Measurements from ENCODE around the gene FHOD3. TPM values are rescaled to one million over a fixed set of nuclear protein-coding genes. Genes with fewer than 3 reads are reported as not detected.
A peak's percentile ranks its signal among the peaks of the same experiment; 100 is the strongest.

FHOD3 gene
- total and polyA plus RNA-seq, 4 donors: 6.2 to 42.0 (median 20.4) TPM

DNA sequence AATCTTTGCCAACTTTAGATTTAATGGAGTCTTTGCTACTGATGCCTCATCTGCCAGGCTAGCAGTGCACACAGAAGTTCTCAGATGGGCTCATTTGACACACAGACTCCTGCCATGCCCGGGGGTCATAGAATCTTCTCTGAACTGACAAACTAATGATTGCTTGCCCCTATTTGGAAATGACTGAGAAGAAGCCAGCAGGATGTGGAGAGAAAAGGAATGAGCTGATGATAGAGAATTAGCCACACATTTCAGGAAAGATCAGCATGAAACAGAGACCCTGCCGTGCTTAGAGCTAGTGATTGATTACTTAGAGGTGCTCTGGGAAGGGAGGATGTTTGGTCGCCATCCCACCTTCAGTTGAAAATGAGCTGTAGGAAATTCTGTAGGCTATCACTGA, 352.8 kb downstream of the FHOD3 start:
- Histone ChIP-seq H3K4me3 (ENCODE audit: low read length in 2 of 2) (no peak overlapping the region), H3K4me1 (ENCODE audit: control insufficient read depth in 1 of 2, insufficient read depth in 2 of 2, low read length in 2 of 2) (no peaks in the 10 kb centered on the region), H3K27me3 (ENCODE audit: control insufficient read depth in 1 of 2, insufficient read depth in 2 of 2, low read length in 1 of 2) (no peaks in the 10 kb centered on the region), H3K27ac (ENCODE audit: low read depth in 1 of 2, low read length in 2 of 2) (no peak overlapping the region), H3K9me3 (ENCODE audit: control insufficient read depth, low read length) (no peaks in the 10 kb centered on the region), H3K36me3 (ENCODE audit: control insufficient read depth in 1 of 2, insufficient read depth in 2 of 2, low read length in 1 of 2) (no peaks in the 10 kb centered on the region)
- 96% methylated on average over 3 of the region's 3 CpGs for WGBS, 2 donors
- ATAC-seq (ENCODE audit: low FRiP score) (no peak), DNase-seq (no peak)
- intact Hi-C loops (cut with DNase I): no loop called here

DNA sequence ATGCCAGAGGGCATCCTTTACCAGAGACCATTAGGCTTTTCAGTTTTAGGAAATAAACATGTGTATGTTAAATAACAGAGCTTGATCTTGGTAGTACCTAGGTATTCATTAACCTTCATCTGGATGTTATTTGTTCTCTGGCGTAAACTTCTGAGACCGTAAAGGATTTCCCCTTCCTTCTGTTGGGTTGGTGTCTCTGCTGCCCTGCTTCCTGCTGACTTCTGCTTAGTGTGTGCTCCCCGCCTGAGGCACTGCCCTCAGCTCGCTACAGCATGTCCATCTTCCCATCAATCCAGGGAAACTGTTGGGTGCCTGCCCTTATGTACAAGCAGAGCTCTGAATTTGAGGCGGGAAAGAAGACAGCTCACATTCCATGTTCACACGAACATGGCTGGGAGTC, 353.4 kb downstream of the FHOD3 start:
- Histone ChIP-seq H3K4me1 (ENCODE audit: control insufficient read depth in 1 of 2, insufficient read depth in 2 of 2, low read length in 2 of 2) (no peaks in the 10 kb centered on the region), H3K9me3 (ENCODE audit: control insufficient read depth, low read length) (no peaks in the 10 kb centered on the region), H3K27ac (ENCODE audit: low read depth in 1 of 2, low read length in 2 of 2) (no peak overlapping the region), H3K27me3 (ENCODE audit: control insufficient read depth in 1 of 2, insufficient read depth in 2 of 2, low read length in 1 of 2) (no peaks in the 10 kb centered on the region), H3K4me3 (ENCODE audit: low read length in 2 of 2) (no peak overlapping the region), H3K36me3 (ENCODE audit: control insufficient read depth in 1 of 2, insufficient read depth in 2 of 2, low read length in 1 of 2) (no peaks in the 10 kb centered on the region)
- ATAC-seq (ENCODE audit: low FRiP score): no peak
- DNase-seq: no peak
- WGBS, 2 donors: 88 to 92% methylated on average over 6 of the region's 6 CpGs
- intact Hi-C loops (cut with DNase I): no loop called here

DNA sequence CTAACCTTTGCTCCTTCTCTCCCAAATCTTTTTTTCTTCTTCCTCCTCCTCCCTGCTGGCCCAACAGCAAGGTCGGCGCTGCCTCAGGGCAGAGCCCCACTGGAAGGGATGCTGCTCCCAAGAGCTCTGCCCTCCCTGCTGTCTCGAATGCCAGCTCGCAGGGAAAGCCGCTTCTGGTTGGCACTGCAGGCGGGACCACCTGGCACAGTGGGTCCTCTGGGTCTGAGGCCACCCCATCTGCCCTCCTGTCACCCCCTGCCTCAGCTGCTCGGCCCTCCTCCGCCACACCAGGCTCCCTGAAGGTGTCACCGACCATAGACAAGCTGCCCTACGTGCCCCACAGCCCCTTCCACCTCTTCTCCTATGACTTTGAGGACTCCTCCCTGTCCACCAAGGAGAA, 355.0 kb downstream of the FHOD3 start:
- H3K4me1 ChIP-seq (ENCODE audit: control insufficient read depth in 1 of 2, insufficient read depth in 2 of 2, low read length in 2 of 2): no peaks in the 10 kb centered on the region
- no peak for DNase-seq
- no peak overlapping the region for H3K27ac ChIP-seq (ENCODE audit: low read depth in 1 of 2, low read length in 2 of 2)
- no peak for ATAC-seq (ENCODE audit: low FRiP score)
- H3K4me3 ChIP-seq (ENCODE audit: low read length in 2 of 2): no peak overlapping the region
- no peaks in the 10 kb centered on the region for H3K9me3 ChIP-seq (ENCODE audit: control insufficient read depth, low read length)
- WGBS, 2 donors: 89 to 96% methylated on average over 10 of the region's 10 CpGs
- H3K27me3 ChIP-seq (ENCODE audit: control insufficient read depth in 1 of 2, insufficient read depth in 2 of 2, low read length in 1 of 2): no peaks in the 10 kb centered on the region
- intact Hi-C loops (cut with DNase I): no loop called here
- H3K36me3 ChIP-seq (ENCODE audit: control insufficient read depth in 1 of 2, insufficient read depth in 2 of 2, low read length in 1 of 2): no peaks in the 10 kb centered on the region

DNA sequence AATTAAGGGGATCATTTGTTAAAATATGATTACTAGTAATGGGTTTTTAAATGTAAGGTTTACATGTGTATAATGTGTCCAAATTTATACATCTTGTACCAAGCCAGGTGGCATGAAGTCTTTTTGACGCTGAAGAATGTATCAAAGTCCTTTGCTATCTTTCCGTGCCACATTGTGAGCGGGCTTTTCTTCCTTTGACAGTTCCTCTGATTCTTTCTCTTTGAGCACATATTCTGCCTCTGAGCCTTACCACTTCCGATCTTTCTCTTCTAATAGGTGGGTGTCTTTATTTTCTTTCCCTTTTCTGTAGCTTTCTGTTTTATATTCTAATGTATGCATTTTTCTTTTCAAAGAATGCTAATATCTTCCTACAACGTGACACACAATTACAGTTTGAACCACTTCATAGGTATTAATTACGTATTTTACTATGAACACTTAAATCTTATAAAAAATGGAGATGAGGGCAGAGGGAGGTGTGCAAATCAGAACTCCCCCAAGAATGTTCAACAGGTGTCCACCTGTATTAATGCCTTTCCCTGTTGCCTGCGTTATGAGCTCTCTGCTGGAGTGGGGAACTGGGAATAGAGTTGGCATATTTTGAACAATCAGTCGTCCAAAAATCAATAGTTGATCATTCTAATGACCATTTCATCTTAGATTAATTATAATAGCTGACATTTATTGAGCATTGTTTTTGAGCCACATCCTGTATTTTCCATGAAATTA, 355.8 kb downstream of the FHOD3 start:
- Histone ChIP-seq H3K4me3 (ENCODE audit: low read length in 2 of 2) (no peak overlapping the region), H3K36me3 (ENCODE audit: control insufficient read depth in 1 of 2, insufficient read depth in 2 of 2, low read length in 1 of 2) (no peaks in the 10 kb centered on the region), H3K27me3 (ENCODE audit: control insufficient read depth in 1 of 2, insufficient read depth in 2 of 2, low read length in 1 of 2) (no peaks in the 10 kb centered on the region), H3K27ac (ENCODE audit: low read depth in 1 of 2, low read length in 2 of 2) (no peak overlapping the region), H3K9me3 (ENCODE audit: control insufficient read depth, low read length) (no peaks in the 10 kb centered on the region), H3K4me1 (ENCODE audit: control insufficient read depth in 1 of 2, insufficient read depth in 2 of 2, low read length in 2 of 2) (no peaks in the 10 kb centered on the region)
- ATAC-seq (ENCODE audit: low FRiP score) (no peak), DNase-seq (no peak)
- 90 to 94% methylated on average over 8 of the region's 8 CpGs for WGBS, 2 donors
- intact Hi-C loops (cut with DNase I): no loop called here

DNA sequence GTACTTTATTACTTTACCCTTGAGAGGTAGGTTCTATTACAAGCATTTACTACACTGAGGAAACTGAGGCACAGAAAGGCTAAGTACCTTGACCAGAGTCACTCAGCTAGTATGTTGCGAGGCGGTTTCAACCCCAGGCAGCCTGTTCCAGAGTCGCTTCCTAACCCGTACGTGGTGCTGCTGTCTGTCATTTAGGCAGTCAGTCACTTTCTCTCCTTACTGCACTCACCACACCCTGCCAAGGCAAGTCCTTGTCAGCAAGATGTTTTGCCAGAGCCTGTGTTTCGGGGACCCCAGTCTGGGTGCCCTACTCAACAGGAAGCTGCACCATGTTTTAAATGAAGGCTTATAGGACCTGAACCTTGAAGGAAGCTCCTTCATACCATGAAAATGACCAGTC, 356.4 kb downstream of the FHOD3 start:
- Histone ChIP-seq H3K4me1 (ENCODE audit: control insufficient read depth in 1 of 2, insufficient read depth in 2 of 2, low read length in 2 of 2) (no peaks in the 10 kb centered on the region), H3K36me3 (ENCODE audit: control insufficient read depth in 1 of 2, insufficient read depth in 2 of 2, low read length in 1 of 2) (no peaks in the 10 kb centered on the region), H3K27me3 (ENCODE audit: control insufficient read depth in 1 of 2, insufficient read depth in 2 of 2, low read length in 1 of 2) (no peaks in the 10 kb centered on the region), H3K27ac (ENCODE audit: low read depth in 1 of 2, low read length in 2 of 2) (peak overlapping the region in 1 of 2 donors; percentile 53), H3K4me3 (ENCODE audit: low read length in 2 of 2) (no peak overlapping the region), H3K9me3 (ENCODE audit: control insufficient read depth, low read length) (no peaks in the 10 kb centered on the region)
- WGBS, 2 donors: 95 to 96% methylated on average over 6 of the region's 6 CpGs
- intact Hi-C loops (cut with DNase I): no loop called here
- DNase-seq (no peak), ATAC-seq (ENCODE audit: low FRiP score) (no peak)

DNA sequence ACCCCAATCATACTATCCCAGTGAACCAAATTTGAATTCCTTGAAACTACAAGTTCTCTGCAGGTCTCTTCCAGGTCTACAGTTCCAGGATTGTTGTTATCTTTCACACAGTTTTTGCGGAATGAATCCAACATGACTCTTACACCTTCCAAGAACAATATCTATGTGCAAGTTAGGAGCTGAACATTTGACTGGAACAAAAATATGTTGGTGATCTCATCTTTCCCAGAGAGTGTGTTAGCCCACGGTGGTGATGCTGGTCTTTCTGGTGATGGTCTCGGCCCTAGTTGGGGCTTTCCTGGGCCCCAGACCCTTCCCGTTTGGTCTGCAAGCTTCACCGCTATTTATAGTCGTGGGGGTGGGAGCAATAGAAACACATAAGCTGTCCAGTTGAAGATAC, 357.6 kb downstream of the FHOD3 start:
- Histone ChIP-seq H3K9me3 (ENCODE audit: control insufficient read depth, low read length) (no peaks in the 10 kb centered on the region), H3K36me3 (ENCODE audit: control insufficient read depth in 1 of 2, insufficient read depth in 2 of 2, low read length in 1 of 2) (no peaks in the 10 kb centered on the region), H3K4me3 (ENCODE audit: low read length in 2 of 2) (no peak overlapping the region), H3K27me3 (ENCODE audit: control insufficient read depth in 1 of 2, insufficient read depth in 2 of 2, low read length in 1 of 2) (no peaks in the 10 kb centered on the region), H3K4me1 (ENCODE audit: control insufficient read depth in 1 of 2, insufficient read depth in 2 of 2, low read length in 2 of 2) (no peaks in the 10 kb centered on the region), H3K27ac (ENCODE audit: low read depth in 1 of 2, low read length in 2 of 2) (peak overlapping the region; percentile 80 to 96)
- intact Hi-C loops (cut with DNase I): loop anchor here in 1 of 2 donors (5.0 kb wide), 1 partner anchor 73 kb away; no protein-coding TSS in a partner anchor
- DNase-seq: no peak
- peak; percentile 70 for ATAC-seq (ENCODE audit: low FRiP score)
- WGBS, 2 donors: 3 to 9% methylated on average over 6 of the region's 6 CpGs

DNA sequence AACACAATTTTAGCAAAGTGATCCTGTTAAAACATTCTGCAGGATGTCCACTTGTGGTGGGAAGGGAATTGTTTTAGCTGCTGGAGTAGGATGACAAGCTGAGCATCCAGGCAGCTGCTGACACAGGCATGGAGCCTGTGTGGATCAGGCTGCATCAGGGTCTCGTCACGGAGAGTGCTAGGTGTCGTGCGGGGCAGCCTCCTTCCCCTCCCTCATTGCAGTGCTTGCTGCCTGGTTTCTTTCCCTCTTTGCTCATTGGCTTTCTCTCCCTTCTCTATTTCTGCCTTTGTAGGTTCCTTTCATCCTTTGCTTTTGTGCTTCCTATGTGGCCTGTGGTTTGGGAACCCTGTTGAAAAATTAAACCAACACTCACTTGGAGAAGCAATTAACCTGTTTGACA, 358.4 kb downstream of the FHOD3 start:
- no peak for ATAC-seq (ENCODE audit: low FRiP score)
- Histone ChIP-seq H3K9me3 (ENCODE audit: control insufficient read depth, low read length) (no peaks in the 10 kb centered on the region), H3K27me3 (ENCODE audit: control insufficient read depth in 1 of 2, insufficient read depth in 2 of 2, low read length in 1 of 2) (no peaks in the 10 kb centered on the region), H3K4me1 (ENCODE audit: control insufficient read depth in 1 of 2, insufficient read depth in 2 of 2, low read length in 2 of 2) (no peaks in the 10 kb centered on the region), H3K4me3 (ENCODE audit: low read length in 2 of 2) (no peak overlapping the region), H3K27ac (ENCODE audit: low read depth in 1 of 2, low read length in 2 of 2) (peak overlapping the region; percentile 41 to 80), H3K36me3 (ENCODE audit: control insufficient read depth in 1 of 2, insufficient read depth in 2 of 2, low read length in 1 of 2) (no peaks in the 10 kb centered on the region)
- DNase-seq: no peak
- 10 to 23% methylated on average over 4 of the region's 4 CpGs for WGBS, 2 donors
- intact Hi-C loops (cut with DNase I): loop anchor here in 1 of 2 donors (5.0 kb wide), 1 partner anchor 74 kb away; no protein-coding TSS in a partner anchor

DNA sequence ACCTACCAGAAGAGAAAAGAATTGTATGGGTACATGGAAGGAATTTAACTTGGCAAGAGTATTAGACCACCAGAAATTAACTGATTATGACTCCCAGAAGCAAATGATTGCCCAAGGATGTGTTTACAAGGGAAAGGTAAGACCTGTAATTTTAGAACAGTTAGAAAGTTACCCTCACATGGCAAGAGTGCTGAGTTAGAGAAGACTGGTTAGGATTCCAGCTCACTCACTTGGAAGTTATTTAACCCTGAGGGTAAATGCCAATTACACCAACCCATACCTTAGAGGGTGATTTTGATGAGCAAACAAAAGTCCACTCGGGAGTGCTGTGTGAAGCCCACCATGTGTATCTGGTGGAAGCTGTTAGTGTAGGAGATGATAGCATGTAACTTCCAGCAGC, 361.1 kb downstream of the FHOD3 start:
- ATAC-seq (ENCODE audit: low FRiP score) (no peak), DNase-seq (no peak)
- Histone ChIP-seq H3K27ac (ENCODE audit: low read depth in 1 of 2, low read length in 2 of 2) (no peak overlapping the region), H3K27me3 (ENCODE audit: control insufficient read depth in 1 of 2, insufficient read depth in 2 of 2, low read length in 1 of 2) (no peaks in the 10 kb centered on the region), H3K36me3 (ENCODE audit: control insufficient read depth in 1 of 2, insufficient read depth in 2 of 2, low read length in 1 of 2) (peaks cover 0 to 2% of the 10 kb centered on the region in 2 donors), H3K4me3 (ENCODE audit: low read length in 2 of 2) (no peak overlapping the region), H3K4me1 (ENCODE audit: control insufficient read depth in 1 of 2, insufficient read depth in 2 of 2, low read length in 2 of 2) (no peaks in the 10 kb centered on the region), H3K9me3 (ENCODE audit: control insufficient read depth, low read length) (no peaks in the 10 kb centered on the region)
- 79 to 88% methylated on average over 1 of the region's 1 CpG for WGBS, 2 donors
- intact Hi-C loops (cut with DNase I): loop anchor here in 1 of 2 donors (5.0 kb wide), 1 partner anchor 76 kb away; no protein-coding TSS in a partner anchor

DNA sequence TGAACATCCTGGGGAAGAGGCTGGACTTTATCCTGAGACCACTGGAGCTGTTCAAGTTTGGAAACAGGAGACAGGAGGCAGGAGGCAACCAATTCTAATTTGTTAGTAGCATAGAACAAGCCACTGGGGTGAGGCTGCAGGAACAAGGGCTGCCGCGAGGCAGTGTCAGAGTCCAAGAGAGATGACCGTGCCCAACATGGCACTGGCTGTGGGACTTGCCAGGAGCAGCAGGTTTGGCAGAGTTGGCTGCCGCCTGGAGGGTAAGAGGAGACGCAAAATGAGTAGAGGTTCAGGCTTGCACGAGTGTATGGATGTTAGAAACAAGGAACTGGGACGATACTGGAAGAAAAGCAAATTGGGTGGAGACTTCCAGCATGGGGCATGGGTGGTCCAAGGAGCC, 362.8 kb downstream of the FHOD3 start:
- WGBS, 2 donors: 87 to 92% methylated on average over 7 of the region's 7 CpGs
- no peak overlapping the region for H3K4me3 ChIP-seq (ENCODE audit: low read length in 2 of 2)
- H3K9me3 ChIP-seq (ENCODE audit: control insufficient read depth, low read length): no peaks in the 10 kb centered on the region
- H3K4me1 ChIP-seq (ENCODE audit: control insufficient read depth in 1 of 2, insufficient read depth in 2 of 2, low read length in 2 of 2): no peaks in the 10 kb centered on the region
- DNase-seq: no peak
- no peaks in the 10 kb centered on the region for H3K27me3 ChIP-seq (ENCODE audit: control insufficient read depth in 1 of 2, insufficient read depth in 2 of 2, low read length in 1 of 2)
- intact Hi-C loops (cut with DNase I): no loop called here
- no peak for ATAC-seq (ENCODE audit: low FRiP score)
- peaks cover 0 to 2% of the 10 kb centered on the region in 2 donors for H3K36me3 ChIP-seq (ENCODE audit: control insufficient read depth in 1 of 2, insufficient read depth in 2 of 2, low read length in 1 of 2)
- H3K27ac ChIP-seq (ENCODE audit: low read depth in 1 of 2, low read length in 2 of 2): no peak overlapping the region
